GM23338 (cell line): ENCODE data around the gene CNPY4. TPM values are rescaled to one million over a fixed set of nuclear protein-coding genes. Genes with fewer than 3 reads are reported as not detected.

ENCODE experiments used
- ATAC-seq: fragments of 200-7000 bp; cut with Tn5 transposase; 3 replicates; pipeline ENCODE4 v1.9.1; 2020
- DNase-seq: peaks from one replicate; pipeline ENCODE4 v3.0.0-alpha.2; 2015; ENCODE audit warnings: low spot score
- H2AFZ ChIP-seq: fragments of 200-600 bp; sonication (generic); 2 replicates; pipeline ENCODE4 v1.8.0; 2016; ENCODE audit warnings: antibody characterized with exemption, mild to moderate bottlenecking, moderate library complexity
- H3F3A ChIP-seq: fragments of 200-600 bp; sonication (generic); replicated peaks from 2 replicates; pipeline ENCODE4 v1.8.0; 2017; ENCODE audit warnings: antibody characterized with exemption, mixed run types, low read depth
- H3K27ac ChIP-seq: fragments of 200-600 bp; sonication (generic); 2 replicates; pipeline ENCODE4 v1.6.1; 2016; ENCODE audit warnings: low read depth
- H3K27me3 ChIP-seq: fragments of 200-600 bp; sonication (generic); 2 replicates; pipeline ENCODE4 v1.8.0; 2016; ENCODE audit warnings: mild to moderate bottlenecking, mixed run types, moderate library complexity; ENCODE audit not compliant: insufficient read depth
- H3K36me3 ChIP-seq: fragments of 200-600 bp; sonication (generic); 2 replicates; pipeline ENCODE4 v1.8.0; 2016; ENCODE audit warnings: mild to moderate bottlenecking; ENCODE audit not compliant: insufficient read depth
- H3K4me1 ChIP-seq: fragments of 200-600 bp; sonication (generic); 2 replicates; pipeline ENCODE4 v1.8.0; 2016; ENCODE audit warnings: mild to moderate bottlenecking, moderate library complexity; ENCODE audit not compliant: insufficient read depth
- H3K4me2 ChIP-seq: fragments of 200-600 bp; sonication (generic); 2 replicates; pipeline ENCODE4 v1.7.1; 2017; ENCODE audit warnings: mixed run types
- H3K4me3 ChIP-seq: fragments of 200-600 bp; sonication (generic); 2 replicates; pipeline ENCODE4 v1.6.1; 2016; ENCODE audit warnings: mixed run types
- H3K79me2 ChIP-seq: fragments of 200-600 bp; sonication (generic); replicated peaks from 2 replicates; pipeline ENCODE4 v1.8.0; 2017; ENCODE audit warnings: mild to moderate bottlenecking; ENCODE audit not compliant: insufficient read depth
- H3K9me2 ChIP-seq: fragments of 200-600 bp; sonication (generic); 2 replicates; pipeline ENCODE4 v1.8.0; 2017; ENCODE audit not compliant: insufficient read depth
- H4K20me1 ChIP-seq: fragments of 200-600 bp; sonication (generic); replicated peaks from 2 replicates; pipeline ENCODE4 v1.8.0; 2017; ENCODE audit warnings: mild to moderate bottlenecking; ENCODE audit not compliant: insufficient read depth
- H3K27ac Mint-ChIP-seq: 2 replicates; pipeline ENCODE4 v1.8.0; 2020; ENCODE audit warnings: inconsistent platforms, mild to moderate bottlenecking, moderate library complexity, mixed read lengths
- H3K27me3 Mint-ChIP-seq: 3 replicates; pipeline ENCODE4 v1.8.0; 2022; ENCODE audit warnings: low read depth, mild to moderate bottlenecking, moderate library complexity, mixed read lengths, inconsistent platforms; ENCODE audit not compliant: insufficient read depth, poor library complexity
- H3K36me3 Mint-ChIP-seq: 3 replicates; pipeline ENCODE4 v1.8.0; 2021; ENCODE audit warnings: low read depth, mild to moderate bottlenecking, inconsistent platforms, moderate library complexity, mixed read lengths
- H3K4me1 Mint-ChIP-seq: 3 replicates; pipeline ENCODE4 v1.8.0; 2020; ENCODE audit warnings: mild to moderate bottlenecking, inconsistent platforms, mixed read lengths
- H3K4me3 Mint-ChIP-seq: 3 replicates; pipeline ENCODE4 v1.8.0; 2021; ENCODE audit warnings: moderate library complexity, mild to moderate bottlenecking, inconsistent platforms, mixed read lengths
- H3K9me3 Mint-ChIP-seq: 3 replicates; pipeline ENCODE4 v1.8.0; 2020; ENCODE audit warnings: moderate library complexity, mild to moderate bottlenecking, inconsistent platforms, mixed read lengths
- CREB1 ChIP-seq: fragments of 250-450 bp; sonication (Bioruptor Pico); IDR thresholded peaks from 2 replicates; pipeline ENCODE4 v1.5.0; 2020; ENCODE audit warnings: low read depth, mild to moderate bottlenecking, moderate library complexity
- CTCF ChIP-seq, 2 experiments: fragments of 200-600 bp in 1 of 2; sonication (generic) in 1 of 2; conservative IDR thresholded peaks; 2 replicates each; pipeline versions ENCODE4 v1.5.1 to v1.6.1; 2016 to 2017; ENCODE audit warnings: antibody characterized with exemption in 2 of 2, low read depth in 2 of 2, mild to moderate bottlenecking in 2 of 2, moderate library complexity in 1 of 2
- ETS1 ChIP-seq: IDR thresholded peaks from 2 replicates; pipeline ENCODE4 v1.6.1; 2016; ENCODE audit warnings: antibody characterized with exemption
- EZH2 ChIP-seq: fragments of 200-600 bp; sonication (generic); IDR thresholded peaks from one replicate; pipeline ENCODE4 v1.8.0; 2017; ENCODE audit warnings: antibody characterized with exemption, mild to moderate bottlenecking, low read depth; ENCODE audit not compliant: unreplicated experiment
- EZH2phosphoT487 ChIP-seq: fragments of 200-600 bp; sonication (generic); IDR thresholded peaks from one replicate; pipeline ENCODE4 v1.8.1; 2018; ENCODE audit warnings: antibody characterized with exemption; ENCODE audit not compliant: unreplicated experiment
- JUNB ChIP-seq: IDR thresholded peaks from one replicate; pipeline ENCODE4 v1.6.1; 2016; ENCODE audit warnings: antibody characterized with exemption; ENCODE audit not compliant: unreplicated experiment
- NANOG ChIP-seq: IDR thresholded peaks from 2 replicates; pipeline ENCODE4 v1.6.1; 2016; ENCODE audit warnings: antibody characterized with exemption, borderline replicate concordance
- POLR2AphosphoS5 ChIP-seq: IDR thresholded peaks from 2 replicates; pipeline ENCODE4 v1.6.1; 2016; ENCODE audit warnings: antibody characterized with exemption, low read depth
- REST ChIP-seq: IDR thresholded peaks from one replicate; pipeline ENCODE4 v1.6.1; 2018; ENCODE audit warnings: antibody characterized with exemption; ENCODE audit not compliant: unreplicated experiment
- STAT1 ChIP-seq: IDR thresholded peaks from one replicate; pipeline ENCODE4 v1.6.1; 2016; ENCODE audit warnings: antibody characterized with exemption; ENCODE audit not compliant: unreplicated experiment
- ZNF114 ChIP-seq: fragments of 250-450 bp; sonication (Bioruptor Pico); IDR thresholded peaks from 2 replicates; pipeline ENCODE4 v1.5.0; 2020; ENCODE audit warnings: mild to moderate bottlenecking, moderate library complexity
- ZNF331 ChIP-seq: fragments of 250-450 bp; sonication (Bioruptor Pico); IDR thresholded peaks from 2 replicates; pipeline ENCODE4 v1.5.0; 2020; ENCODE audit warnings: low read depth, mild to moderate bottlenecking, moderate library complexity
- ZNF462 ChIP-seq: fragments of 250-450 bp; sonication (Bioruptor Pico); IDR thresholded peaks from 2 replicates; pipeline ENCODE4 v1.5.0; 2020; ENCODE audit warnings: mild to moderate bottlenecking, moderate library complexity
- polyA plus RNA-seq: library from polyadenylated mRNA; unstranded; fragments of >200 nt; fragmentation: Nextera tagmentation; extraction: Ambion mirVana; gene quantifications from 2 replicates; pipeline ENCODE4 v1.2.1, GENCODE V29; 2016
- total RNA-seq: library from RNA; depleted of rRNA; stranded (reverse); fragments of >200 nt; shearing (Covaris generic); gene quantifications from 2 replicates; pipeline ENCODE4 v1.2.3, GENCODE V29; 2014

Gene CNPY4
- total and polyA plus RNA-seq, 2 experiments from 2014 or later: 10.7 to 12.0 TPM

GRCh38 chr7:100141555-100141949, 22.1 kb downstream of the CNPY4 start:
- H3K9me2 ChIP-seq: no peaks in the 10 kb centered on the region

More at GRCh38 chr7:100141555-100141949, 22.1 kb downstream of the CNPY4 start:
- Histone ChIP-seq H3K79me2 (no peaks in the 10 kb centered on the region), H3K27ac (no peak overlapping the region), H3K4me2 (no peak overlapping the region), H2AFZ (0 out of 2 replicates have a peak overlapping the region, but pooled peaks have one; percentile 10), H3K27me3 (no peaks in the 10 kb centered on the region), H3F3A (no peaks in the 10 kb centered on the region), H3K4me1 (no peaks in the 10 kb centered on the region), H3K4me3 (no peak overlapping the region), H4K20me1 (no peaks in the 10 kb centered on the region), H3K36me3 (no peaks in the 10 kb centered on the region)
- Mint-ChIP-seq H3K9me3 (peaks cover 4% of the 10 kb centered on the region; the same call in 1 of the 3 replicates), H3K4me3 (no peak overlapping the region), H3K27me3 (peaks cover 2% of the 10 kb centered on the region), H3K27ac (no peak overlapping the region), H3K36me3 (no peaks in the 10 kb centered on the region; the same call in 2 of the 3 replicates), H3K4me1 (peaks cover 8% of the 10 kb centered on the region; the same call in 2 of the 3 replicates)
- ATAC-seq (no peak), DNase-seq (no peak)
- TF ChIP-seq NANOG (no peak), ZNF462 (CRISPR knock-in tag) (no peak), EZH2 (no peak), ZNF114 (CRISPR knock-in tag) (no peak), EZH2phosphoT487 (no peak), CREB1 (CRISPR knock-in tag) (no peak), STAT1 (no peak), ZNF331 (CRISPR knock-in tag) (no peak), CTCF (conservative IDR thresholded peaks at IDR 0.05; ENCODE audit: low read depth in 2 of 2) (no peak), JUNB (no peak), POLR2AphosphoS5 (no peak), ETS1 (no peak), REST (no peak)
